HG03565 (cell line): ENCODE measurements around the gene PACS2.
A peak's percentile ranks its signal among the peaks of the same experiment; 100 is the strongest.

Experiments
- ATAC-seq: cut with Tn5 transposase; IDR thresholded peaks from one replicate; pipeline ENCODE4 v1.9.1; 2021; ENCODE audit warnings: mild to moderate bottlenecking, moderate library complexity; ENCODE audit not compliant: unreplicated experiment

PACS2 gene

DNA sequence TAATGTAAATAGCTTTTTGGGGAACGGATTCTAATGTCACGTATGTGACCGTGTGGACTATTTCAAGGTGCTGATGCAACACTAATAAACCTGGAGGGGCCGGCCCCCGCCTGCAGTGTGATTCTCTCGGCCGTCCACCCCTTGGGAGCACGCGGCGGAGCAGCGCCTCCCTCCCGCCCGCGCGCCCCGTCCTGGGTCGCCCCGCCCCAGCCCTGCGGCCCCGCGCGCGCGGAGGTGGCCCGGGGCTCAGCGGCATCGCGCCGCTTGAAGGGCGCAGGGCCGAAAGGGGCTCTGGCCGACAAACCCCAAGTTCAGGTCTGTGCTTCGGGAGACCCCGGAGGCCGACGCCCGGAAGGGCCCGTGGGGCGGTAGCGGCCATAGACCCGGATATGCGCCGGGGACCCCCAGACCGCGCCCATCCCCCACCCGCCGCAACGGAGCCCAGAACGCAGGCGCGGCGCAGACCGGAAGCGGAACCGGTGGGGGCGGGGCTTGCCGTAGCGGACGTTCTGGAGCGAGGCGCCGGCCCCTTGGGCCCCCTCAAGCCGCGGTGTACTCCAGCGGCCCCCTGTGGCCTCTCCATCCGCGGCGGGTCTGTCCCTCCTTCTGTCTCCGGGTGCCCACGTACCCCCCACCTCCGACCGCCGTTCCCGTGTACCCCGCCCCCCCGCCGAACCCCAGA, 83.6 kb downstream of the PACS2 start, which contains the start of gene TEX22:
TEX22 (plus strand) TSS at position 495 of the 682 bp plus-strand sequence. CDS start 803 bp downstream, outside the sequence.
- ATAC-seq: peak; percentile 62

GRCh38 chr14:105398726-105399465, 84.3 kb downstream of the PACS2 start:
- ATAC-seq: peak; percentile 11

GRCh38 chr14:105399466-105399775, 84.9 kb downstream of the PACS2 start:
- no peak for ATAC-seq

DNA sequence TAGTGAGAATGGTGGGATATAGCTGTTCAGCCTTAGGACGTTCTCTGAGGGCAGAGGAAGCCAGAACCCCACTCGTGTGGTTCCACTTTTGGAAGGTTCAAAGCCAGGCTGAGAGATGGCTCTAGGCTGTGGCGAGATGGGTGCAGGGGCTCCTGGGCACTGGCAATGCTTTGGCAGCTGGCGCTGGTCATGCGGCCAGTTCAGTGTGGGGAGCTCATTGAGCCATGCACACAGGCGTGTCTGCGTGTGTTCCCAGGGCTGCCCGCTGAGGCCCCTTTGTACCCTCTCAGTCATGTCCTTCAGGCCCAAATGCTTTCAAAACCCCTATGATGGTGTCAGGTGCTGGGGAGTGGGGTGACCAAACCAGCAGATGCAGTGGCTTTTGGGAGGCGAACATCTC, 85.5 kb downstream of the PACS2 start:
- no peak for ATAC-seq

DNA sequence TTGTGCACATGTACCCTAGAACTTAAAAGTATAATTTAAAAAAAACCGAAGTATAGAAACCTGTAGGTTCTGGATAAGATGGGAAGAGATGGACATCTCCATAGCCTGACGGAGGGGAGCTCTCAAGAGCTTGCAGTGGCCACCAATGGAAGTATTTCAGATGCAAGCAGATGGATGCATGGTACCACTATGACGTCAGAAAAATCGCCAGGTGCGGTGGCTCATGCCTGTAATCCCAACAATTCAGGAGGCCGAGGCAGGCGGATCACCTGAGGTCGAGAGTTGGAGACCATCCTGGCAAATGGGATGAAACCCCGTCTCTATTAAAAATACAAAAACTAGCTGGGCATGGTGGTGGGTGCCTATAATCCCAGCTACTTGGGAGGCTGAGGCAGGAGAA, 87.2 kb downstream of the PACS2 start:
- no peak for ATAC-seq

DNA sequence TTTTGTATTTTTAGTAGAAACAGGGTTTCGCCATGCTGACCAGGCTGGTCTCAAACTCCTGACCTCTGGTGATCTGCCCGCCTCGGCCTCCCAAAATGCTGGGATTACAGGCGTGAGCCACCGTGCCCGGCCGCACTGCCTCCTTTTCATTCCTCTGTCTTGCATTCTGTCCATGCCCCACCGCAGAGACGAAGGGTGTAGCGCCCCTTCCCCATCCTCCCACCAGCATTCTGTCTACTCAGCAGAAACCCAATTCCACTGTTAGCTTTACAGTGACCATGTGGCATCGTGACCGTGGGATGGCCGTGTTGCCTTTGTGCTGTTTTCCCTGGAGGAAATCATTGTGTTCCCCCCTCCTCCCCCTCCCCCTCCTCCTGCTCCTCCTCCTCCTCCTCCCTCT, 94.0 kb downstream of the PACS2 start:
- no peak for ATAC-seq

GRCh38 chr14:105409364-105409763, 94.8 kb downstream of the PACS2 start:
- ATAC-seq: no peak

DNA sequence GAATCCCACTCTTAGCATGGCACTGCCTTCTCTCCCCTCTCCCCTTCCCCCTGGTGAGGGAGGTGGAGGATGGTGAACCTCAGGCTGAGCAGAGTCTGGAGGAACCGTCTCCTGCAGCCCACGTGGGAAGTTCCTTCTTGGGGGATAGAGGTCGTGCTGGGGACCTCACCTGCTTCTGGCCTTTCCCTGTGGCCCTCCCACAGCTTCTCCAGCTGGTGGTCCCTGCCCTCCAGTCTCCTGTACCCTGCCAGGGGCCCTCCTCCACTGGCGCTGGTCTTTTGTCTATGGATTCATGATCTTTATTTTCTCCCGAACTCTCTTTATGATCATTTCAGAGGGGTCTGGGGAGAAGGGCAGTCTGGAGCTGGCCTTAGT, 96.1 kb downstream of the PACS2 start:
- no peak for ATAC-seq

DNA sequence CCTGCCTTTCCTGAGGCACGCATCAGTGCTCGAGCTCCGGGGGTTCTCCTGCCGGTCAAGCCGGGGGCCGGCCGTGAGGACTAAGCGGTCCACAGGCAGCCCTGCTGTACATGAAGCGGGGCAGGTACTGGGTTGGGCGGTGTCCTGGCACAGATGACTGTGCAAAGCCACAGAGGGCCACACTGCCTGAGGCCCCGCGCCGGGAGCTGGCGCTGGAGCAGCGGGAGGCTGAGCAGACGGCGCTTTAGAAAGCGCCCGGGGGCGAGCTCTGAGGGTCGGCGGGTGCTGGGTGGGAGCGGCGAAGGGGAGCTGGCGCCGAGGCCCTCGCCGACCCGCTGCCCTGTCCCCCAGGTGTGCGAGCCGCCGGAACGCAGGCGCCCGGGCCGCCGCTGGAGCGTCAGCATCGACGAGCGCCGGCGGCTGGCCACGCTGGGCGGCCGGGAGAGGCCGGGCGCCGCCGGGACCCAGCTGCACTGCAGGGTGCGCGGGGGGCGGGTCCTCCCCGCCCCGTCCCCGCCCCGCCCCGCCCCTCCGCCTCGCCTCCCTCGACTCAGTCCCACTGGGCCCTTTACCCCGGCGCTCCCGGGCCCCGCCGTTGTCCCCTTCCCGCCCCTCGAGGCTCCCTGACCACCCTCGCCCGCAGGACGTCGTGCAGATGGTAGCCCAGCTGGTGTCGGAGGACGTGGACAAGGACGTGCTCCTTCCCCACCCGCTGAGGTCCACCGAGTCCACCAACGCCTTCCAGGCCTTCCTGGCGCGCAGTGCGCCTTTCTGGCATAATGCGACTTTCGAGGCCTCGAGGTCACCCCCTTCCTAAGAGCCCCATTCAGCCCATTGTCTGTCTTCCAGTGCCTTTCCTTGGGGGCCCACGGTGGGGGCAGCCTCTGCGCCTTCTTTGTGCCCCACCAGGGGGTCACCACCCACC, 96.7 kb downstream of the PACS2 start:
- no peak for ATAC-seq

GRCh38 chr14:105411985-105412770, 97.6 kb downstream of the PACS2 start:
- no peak for ATAC-seq

DNA sequence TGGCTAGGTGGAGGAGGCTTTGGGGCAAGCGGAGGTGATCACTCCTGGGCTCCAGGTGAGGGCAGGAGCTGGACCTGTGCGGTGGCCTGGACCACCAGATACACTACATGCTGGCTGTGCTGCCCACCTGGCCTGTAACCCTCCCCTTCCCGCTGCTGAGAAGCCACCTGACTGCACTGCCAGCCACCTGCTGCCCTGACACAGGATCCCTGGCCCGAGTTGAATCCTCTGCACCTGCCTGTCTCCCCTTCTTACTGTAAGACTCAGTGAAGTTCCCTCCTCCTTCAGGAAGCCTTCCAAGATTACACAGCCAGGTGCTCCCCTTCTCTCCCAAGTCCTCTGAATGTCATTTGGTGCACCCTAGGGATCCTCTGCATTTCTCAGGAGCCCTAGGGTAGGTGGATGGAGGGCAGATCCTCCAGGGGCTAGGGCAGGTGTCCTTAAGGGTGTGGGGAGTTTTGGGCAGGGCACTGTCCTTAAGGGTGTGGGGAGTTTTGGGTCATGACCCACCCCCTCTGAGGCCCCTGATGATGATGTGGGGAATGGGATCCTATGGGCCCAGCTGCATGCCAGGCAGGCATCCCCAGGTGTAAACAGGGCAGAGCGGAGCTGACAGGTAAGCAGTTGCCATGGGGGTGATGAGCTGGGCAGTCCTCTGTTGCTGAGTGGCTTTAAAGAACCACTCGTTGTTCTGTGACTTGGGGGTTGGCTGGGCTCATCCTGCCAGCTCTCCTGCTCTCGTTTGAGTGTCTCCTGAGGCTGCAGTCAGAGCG, 98.4 kb downstream of the PACS2 start:
- no peak for ATAC-seq

DNA sequence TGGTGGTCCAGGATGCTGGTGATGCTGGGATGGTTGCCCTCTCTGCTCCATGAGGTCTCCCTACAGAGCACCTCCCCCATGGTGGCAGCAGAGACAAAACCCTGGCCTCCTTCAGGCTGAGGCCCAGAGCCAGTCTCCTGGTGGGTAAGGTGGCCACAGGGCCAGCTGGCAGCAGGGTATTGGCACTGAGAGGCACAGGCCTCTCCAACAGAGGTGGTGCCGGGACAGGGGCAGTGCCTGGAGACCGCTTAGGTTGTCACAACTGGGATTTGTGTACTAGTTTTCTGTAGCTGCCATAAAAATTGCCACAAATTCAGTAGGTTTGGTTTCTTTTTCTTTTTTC, 99.0 kb downstream of the PACS2 start:
- ATAC-seq: no peak

- ATAC-seq: no peak
Measured at GRCh38 chr14:105414456-105415371, 100.2 kb downstream of the PACS2 start.

DNA sequence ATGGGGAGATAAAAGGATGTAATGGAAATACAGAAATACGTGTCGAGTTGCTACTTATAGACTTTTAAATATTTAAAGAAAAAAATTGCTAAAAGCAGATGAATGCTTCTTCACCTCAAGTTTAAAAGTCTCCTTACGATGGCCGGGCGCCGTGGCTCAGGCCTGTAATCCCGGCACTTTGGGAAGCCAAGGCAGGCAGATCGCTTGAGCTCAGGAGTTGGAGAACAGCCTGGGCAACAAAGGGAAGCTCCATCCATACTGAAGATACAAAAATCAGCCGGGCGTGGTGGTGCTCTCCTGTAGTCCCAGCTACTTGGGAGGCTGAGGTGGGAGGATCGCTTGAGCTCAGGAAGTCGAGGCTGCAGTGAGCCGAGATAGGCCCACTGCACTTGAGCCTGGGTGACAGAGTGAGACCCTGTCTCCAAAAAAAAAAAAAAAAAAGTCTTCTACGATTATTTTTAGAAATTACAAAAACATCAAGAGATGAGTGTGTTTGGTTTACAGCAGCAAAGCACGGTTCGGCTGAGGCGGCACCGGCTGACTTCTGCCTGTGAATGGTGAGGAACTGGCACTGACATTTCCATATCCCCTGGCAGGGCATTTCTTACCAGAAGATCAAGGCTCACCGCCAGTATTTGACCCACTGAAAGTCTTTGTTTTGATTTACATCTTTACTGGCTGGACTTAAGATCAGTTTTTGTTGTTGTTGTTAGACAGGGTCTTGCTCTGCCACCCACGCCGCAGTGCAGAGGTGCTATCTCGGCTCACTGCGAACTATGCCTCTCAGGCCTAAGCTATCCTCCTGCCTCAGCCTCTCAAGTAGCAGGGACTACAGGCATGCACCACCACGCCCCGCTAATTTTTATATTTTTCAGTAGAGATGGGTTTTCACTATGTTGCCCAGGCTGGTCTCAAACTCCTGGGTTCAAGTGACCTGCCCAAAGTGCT, 101.2 kb downstream of the PACS2 start:
- ATAC-seq: no peak

DNA sequence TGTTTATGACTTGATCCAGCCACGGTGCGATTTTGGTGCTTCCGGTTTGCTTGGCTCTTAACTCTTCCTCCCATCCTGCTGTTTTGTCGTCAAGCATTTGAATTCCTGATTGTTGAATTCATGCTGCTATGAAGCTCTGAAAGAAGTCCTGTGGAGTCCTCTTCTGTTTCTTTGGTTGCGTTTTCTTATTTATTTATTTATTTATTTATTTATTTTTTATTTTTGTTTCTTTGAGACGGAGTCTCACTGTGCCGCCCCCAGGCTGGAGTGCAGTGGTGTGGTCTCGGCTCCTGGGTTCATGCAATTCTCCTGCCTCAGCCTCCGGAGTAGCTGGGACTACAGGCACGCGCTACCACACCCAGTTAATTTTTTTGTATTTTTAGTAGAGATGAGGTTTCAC, 102.1 kb downstream of the PACS2 start:
- ATAC-seq: no peak

- ATAC-seq: no peak
Measured at GRCh38 chr14:105417690-105418121, 103.2 kb downstream of the PACS2 start.

DNA sequence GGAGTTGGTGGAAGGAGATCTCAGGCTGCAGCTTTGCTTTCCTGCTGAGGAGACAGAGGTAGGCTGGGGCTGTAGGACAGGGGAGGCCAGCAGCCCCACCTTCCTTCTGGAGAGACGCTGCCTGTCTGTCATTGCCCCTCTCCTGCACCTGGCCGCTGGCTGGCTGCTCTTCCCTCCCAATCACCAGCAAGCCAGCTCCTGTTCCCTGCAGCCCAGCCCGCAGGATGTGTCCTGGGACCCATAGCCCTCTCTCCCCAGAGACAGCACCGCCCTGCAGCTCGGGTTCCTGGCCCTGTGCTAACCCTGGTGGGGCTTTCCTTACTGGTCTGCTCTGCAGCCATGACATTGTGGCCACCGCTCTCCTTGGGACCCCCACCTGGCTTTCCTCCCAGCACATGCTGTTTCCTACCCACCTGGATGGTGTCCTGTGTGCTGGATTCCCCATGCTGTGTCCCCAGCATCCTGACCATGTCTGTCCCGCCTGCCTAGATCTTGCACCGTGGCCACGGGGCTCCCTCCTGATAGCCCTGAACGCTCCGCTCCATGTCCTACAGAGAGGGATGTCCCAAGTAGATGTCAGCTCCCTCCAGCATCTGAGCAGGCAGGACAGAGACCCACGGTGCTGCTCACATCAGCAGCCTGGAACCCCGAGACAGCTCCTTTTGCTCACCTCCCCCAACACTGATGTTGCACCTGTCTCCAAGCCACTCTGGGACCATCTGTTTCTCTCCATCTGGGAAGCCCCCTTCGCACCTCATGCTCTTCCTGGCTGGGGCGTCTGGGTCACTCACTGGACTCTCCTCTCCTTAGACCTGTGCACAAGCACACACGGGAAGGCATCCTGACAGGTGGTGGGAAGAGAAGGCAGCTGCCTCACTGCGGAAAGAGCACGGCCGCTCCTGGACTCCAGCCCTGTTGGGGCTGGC, 104.0 kb downstream of the PACS2 start:
- no peak for ATAC-seq
